A673 (cell line): ENCODE data around the gene INHBE.

Experiments
- CTCF ChIP-seq: fragments of 300-800, 200-600 bp; sonication (generic); conservative IDR thresholded peaks from 2 replicates; pipeline ENCODE4 v1.5.1; 2017; ENCODE audit warnings: low read depth, mild to moderate bottlenecking, antibody characterized with exemption, low read length, moderate library complexity, mixed read lengths
- EZH2 ChIP-seq: fragments of 200-600 bp; sonication (generic); IDR thresholded peaks from 2 replicates; pipeline ENCODE4 v1.6.1; 2017; ENCODE audit warnings: borderline replicate concordance, low read depth, mild to moderate bottlenecking, mixed read lengths, antibody characterized with exemption, low read length; ENCODE audit not compliant: poor library complexity, severe bottlenecking

- TF ChIP-seq CTCF (no peak), EZH2 (no peak)
Measured at GRCh38 chr12:57439762-57440266, 15.3 kb upstream of the INHBE start.
